ENCODE data around the gene SCAMP2. TPM values are rescaled to one million over a fixed set of nuclear protein-coding genes. Genes with fewer than 3 reads are reported as not detected.

The SCAMP2 gene
- polyA plus RNA-seq, 1 donor: 64.7 TPM

GRCh38 chr15:74821091-74821789 lies 51.9 kb downstream of the SCAMP2 start:
- DNase-seq: no peak

DNA sequence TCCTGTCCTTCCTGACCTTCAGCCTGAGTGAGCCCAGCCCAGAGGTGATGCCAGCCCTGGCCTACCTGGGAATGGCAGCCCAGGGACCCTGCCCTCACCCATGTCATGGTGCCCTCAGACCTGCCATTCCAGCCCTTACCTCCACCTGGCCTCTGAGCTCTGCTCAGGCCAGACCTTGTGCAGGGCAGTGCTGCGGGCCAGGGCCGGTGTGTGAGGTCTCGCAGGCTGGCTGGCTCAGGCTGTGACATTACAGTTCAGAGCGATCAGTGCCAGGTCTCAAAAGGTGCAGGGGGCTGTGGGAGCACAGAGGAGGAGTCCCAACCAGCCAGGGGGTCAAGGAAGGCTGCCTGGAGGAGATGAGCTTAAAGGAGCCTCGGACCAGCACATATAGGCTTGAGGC lies 53.1 kb downstream of the SCAMP2 start:
- no peak for DNase-seq

DNA sequence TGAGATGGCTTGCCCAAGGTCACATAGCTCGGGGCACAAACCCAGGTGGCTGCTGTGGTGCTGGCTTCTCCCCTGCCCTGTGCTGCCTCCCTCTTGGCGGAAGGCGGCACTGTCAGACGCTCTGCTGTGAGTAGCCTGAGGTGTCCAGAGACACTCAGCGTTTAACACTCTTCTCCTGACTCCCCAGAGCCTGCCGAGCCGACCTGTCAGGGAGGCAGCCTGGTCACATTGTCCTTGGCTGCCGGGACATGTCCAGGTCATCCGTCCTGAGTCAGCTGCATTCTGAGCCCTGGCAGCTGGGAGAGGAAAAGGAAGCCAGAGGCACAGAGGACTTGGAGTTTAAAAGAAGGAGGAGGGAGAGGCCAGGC lies 55.8 kb downstream of the SCAMP2 start:
- no peak for DNase-seq

- no peak for DNase-seq
Observed at GRCh38 chr15:74816624-74817369, 56.4 kb downstream of the SCAMP2 start.

DNA sequence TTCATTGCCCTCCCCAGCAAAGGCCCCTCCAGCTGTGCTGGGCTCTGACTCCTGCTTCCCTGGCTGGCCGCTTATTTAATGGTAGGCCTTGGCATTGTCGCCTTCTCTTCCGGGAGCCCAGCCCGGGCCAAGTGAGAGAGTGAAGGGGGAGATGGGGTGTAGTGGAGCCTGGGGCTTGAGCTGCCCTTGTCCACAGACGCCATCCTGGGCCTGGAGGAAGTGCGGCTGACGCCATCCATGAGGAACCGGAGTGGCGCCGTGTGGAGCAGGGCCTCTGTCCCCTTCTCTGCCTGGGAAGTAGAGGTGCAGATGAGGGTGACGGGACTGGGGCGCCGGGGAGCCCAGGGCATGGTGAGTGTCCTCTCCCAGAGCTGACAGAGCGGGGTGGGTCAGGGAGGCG lies 57.2 kb downstream of the SCAMP2 start:
- no peak for DNase-seq

GRCh38 chr15:74815121-74815934 lies 57.8 kb downstream of the SCAMP2 start:
- no peak for DNase-seq

- no peak for DNase-seq
Observed at GRCh38 chr15:74812533-74812932, 60.6 kb downstream of the SCAMP2 start, which contains the start of gene LMAN1L. Gene LMAN1L (plus strand): TSS chr15:74812835. CDS start chr15:74812855, 20 bp downstream.

GRCh38 chr15:74809956-74810355 lies 63.2 kb downstream of the SCAMP2 start:
- no peak for DNase-seq

GRCh38 chr15:74809242-74809641 lies 63.9 kb downstream of the SCAMP2 start:
- no peak for DNase-seq

DNA sequence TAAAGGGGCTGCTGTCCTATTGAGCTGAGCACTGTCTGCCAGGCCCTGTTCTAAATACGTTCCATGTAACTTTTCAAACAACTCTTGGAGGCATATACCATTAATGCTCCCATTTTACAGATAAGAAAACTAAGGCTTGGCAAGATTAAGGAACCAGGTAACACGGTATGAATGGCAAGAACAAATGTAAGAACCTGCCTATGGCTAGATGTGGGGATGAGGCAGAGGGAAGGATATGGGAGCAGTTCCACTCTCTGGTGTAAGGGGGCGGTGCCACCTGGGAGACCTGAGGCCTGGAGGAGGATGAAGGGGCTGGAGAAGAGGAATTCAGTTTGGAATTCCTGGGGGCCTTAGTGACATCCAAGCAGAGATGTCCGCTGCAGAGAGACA lies 64.3 kb downstream of the SCAMP2 start:
- no peak for DNase-seq

GRCh38 chr15:74808078-74808839 lies 64.9 kb downstream of the SCAMP2 start:
- DNase-seq: no peak

GRCh38 chr15:74807282-74807681 lies 65.9 kb downstream of the SCAMP2 start:
- no peak for DNase-seq

DNA sequence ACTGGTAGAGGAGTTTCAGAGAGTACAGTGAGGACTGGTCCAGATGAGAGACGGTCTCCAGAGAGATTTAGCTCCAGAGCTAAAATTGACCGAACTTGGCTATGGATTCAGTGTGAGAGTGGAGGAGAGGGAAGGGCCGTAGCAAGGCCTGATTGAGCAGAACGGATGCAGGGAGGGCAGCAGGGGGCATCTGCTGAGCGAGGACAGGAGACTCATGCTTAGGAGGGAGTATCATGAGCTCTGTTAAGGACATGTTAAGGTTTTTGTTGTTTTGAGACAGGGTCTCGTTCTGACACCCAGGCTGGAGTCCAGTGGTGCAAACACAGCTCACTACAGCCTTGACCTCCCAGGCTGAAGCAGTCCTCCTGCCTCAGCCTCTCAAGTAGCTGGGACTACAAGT lies 68.2 kb downstream of the SCAMP2 start:
- no peak for DNase-seq

DNA sequence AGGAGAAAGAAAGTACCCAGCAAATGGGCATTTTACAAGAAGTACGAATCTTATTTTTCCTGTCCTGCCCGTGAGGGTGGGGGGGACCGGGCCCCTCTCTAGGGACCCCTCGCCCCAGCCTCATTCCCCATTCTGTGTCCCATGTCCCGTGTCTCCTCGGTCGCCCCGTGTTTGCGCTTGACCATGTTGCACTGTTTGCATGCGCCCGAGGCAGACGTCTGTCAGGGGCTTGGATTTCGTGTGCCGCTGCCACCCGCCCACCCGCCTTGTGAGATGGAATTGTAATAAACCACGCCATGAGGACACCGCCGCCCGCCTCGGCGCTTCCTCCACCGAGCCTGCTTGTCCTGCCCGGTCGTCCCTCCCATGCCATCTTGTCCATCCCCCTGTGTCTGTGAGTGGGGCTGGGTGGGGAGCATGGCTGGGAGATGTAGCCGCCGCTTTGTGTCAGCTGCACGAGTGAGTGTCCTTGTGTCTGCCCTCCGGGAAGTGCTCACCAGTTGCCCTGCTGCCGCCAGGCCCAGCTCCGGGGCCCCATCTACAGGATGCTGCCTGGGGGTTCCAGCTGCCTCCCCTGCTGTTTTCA lies 70.2 kb downstream of the SCAMP2 start:
- DNase-seq: no peak

DNA sequence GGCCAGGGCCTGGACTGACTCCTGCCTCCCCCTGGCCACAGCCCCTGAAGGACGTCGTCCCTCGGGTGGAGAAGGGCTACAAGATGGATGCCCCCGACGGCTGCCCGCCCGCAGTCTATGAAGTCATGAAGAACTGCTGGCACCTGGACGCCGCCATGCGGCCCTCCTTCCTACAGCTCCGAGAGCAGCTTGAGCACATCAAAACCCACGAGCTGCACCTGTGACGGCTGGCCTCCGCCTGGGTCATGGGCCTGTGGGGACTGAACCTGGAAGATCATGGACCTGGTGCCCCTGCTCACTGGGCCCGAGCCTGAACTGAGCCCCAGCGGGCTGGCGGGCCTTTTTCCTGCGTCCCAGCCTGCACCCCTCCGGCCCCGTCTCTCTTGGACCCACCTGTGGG lies 70.9 kb downstream of the SCAMP2 start:
- no peak for DNase-seq

- no peak for DNase-seq
Observed at GRCh38 chr15:74801311-74801997, 71.7 kb downstream of the SCAMP2 start.

DNA sequence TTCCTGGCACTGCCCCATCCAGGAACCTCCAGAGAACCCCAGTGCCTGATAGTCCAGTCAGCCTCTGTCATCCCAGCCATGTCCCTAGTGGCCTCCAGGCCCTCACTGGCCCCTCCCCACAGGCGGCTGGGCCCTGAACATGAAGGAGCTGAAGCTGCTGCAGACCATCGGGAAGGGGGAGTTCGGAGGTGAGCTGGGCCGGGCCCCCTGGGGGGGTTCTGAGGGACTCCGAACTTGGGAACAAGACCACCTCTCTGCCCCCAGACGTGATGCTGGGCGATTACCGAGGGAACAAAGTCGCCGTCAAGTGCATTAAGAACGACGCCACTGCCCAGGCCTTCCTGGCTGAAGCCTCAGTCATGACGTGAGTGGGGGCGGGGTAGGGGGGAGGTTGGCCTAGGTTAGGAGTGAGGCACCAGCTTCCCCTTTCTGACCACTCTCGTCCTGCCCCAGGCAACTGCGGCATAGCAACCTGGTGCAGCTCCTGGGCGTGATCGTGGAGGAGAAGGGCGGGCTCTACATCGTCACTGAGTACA lies 72.5 kb downstream of the SCAMP2 start:
- no peak for DNase-seq

GRCh38 chr15:74799856-74800558 lies 73.2 kb downstream of the SCAMP2 start:
- no peak for DNase-seq

GRCh38 chr15:74799255-74799855 lies 73.8 kb downstream of the SCAMP2 start:
- DNase-seq: no peak

Data from left kidney (tissue), 2 donors.